SKM-1 (cell line): ENCODE data around the gene FBXL19.

Experiments used
- DNase-seq: peaks from one replicate; lab custom pipeline; 2025; ENCODE audit not compliant: unreplicated experiment; lab: John Stamatoyannopoulos, UW

The FBXL19 gene

GRCh38 chr16:30894540-30895368 lies 28.6 kb upstream of the FBXL19 start:
- DNase-seq: no peak

- no peak for DNase-seq
Observed at GRCh38 chr16:30895627-30896260, 27.6 kb upstream of the FBXL19 start.

- no peak for DNase-seq
Observed at GRCh38 chr16:30896261-30896888, 27.0 kb upstream of the FBXL19 start, which contains the start of gene CTF1. CTF1 (plus strand) TSS chr16:30896614; CDS start chr16:30896644, 30 bp downstream.

- peak; percentile 65 for DNase-seq
Observed at GRCh38 chr16:30896889-30897733, 26.3 kb upstream of the FBXL19 start.

GRCh38 chr16:30899794-30900193 lies 23.6 kb upstream of the FBXL19 start:
- no peak for DNase-seq

- DNase-seq: no peak
Observed at GRCh38 chr16:30900588-30900987, 22.8 kb upstream of the FBXL19 start.

GRCh38 chr16:30901201-30902028 lies 22.0 kb upstream of the FBXL19 start:
- DNase-seq: no peak

- DNase-seq: no peak
Observed at GRCh38 chr16:30902029-30902972, 21.1 kb upstream of the FBXL19 start.

GRCh38 chr16:30903002-30903401 lies 20.4 kb upstream of the FBXL19 start:
- no peak for DNase-seq

GRCh38 chr16:30903596-30903995 lies 19.8 kb upstream of the FBXL19 start:
- peak; percentile 97 for DNase-seq

GRCh38 chr16:30904114-30904780 lies 19.1 kb upstream of the FBXL19 start:
- peak; percentile 52 for DNase-seq

- DNase-seq: no peak
Observed at GRCh38 chr16:30907064-30907463, 16.3 kb upstream of the FBXL19 start.

- DNase-seq: no peak
Observed at GRCh38 chr16:30910427-30911029, 12.8 kb upstream of the FBXL19 start.

- DNase-seq: no peak
Observed at GRCh38 chr16:30912794-30913412, 10.5 kb upstream of the FBXL19 start.

- DNase-seq: no peak
Observed at GRCh38 chr16:30914830-30915229, 8.5 kb upstream of the FBXL19 start.

- no peak for DNase-seq
Observed at GRCh38 chr16:30918614-30919013, 4.8 kb upstream of the FBXL19 start.

GRCh38 chr16:30920891-30921290 lies 2.5 kb upstream of the FBXL19 start:
- DNase-seq: no peak

- DNase-seq: no peak
Observed at GRCh38 chr16:30921459-30921747, 2.0 kb upstream of the FBXL19 start.
